GM18858 (cell line): ENCODE data around the gene ITGB1BP2.
"Not testable (repeated sequence)": the region's sequence is repeated elsewhere in the genome, so short reads cannot be mapped to it uniquely, and the experiment has no call there.

Experiments
- ATAC-seq: cut with Tn5 transposase; IDR thresholded peaks from one replicate; pipeline ENCODE4 v1.9.1; 2021; ENCODE audit not compliant: unreplicated experiment

The ITGB1BP2 gene

GRCh38 chrX:71301195-71301924 lies at the start of gene ITGB1BP2:
ITGB1BP2 (plus strand) TSS chrX:71301750; CDS start chrX:71301807, 57 bp downstream.
- no peak for ATAC-seq

- no peak for ATAC-seq
These were observed 49.3 kb upstream of the ITGB1BP2 start for GRCh38 chrX:71252221-71252620.

- ATAC-seq = no peak
These were observed 48.1 kb upstream of the ITGB1BP2 start for GRCh38 chrX:71253253-71254091.

GRCh38 chrX:71254092-71254963 lies 47.2 kb upstream of the ITGB1BP2 start, which contains the start of gene ZMYM3:
ZMYM3 (minus strand) TSS chrX:71254140; CDS start chrX:71253255, 885 bp downstream.
- ATAC-seq = peak; percentile 79

- ATAC-seq = no peak
These were observed 45.5 kb upstream of the ITGB1BP2 start for GRCh38 chrX:71256051-71256450.

GRCh38 chrX:71256856-71257255 lies 44.7 kb upstream of the ITGB1BP2 start:
- ATAC-seq = no peak

GRCh38 chrX:71268624-71269023 lies 32.9 kb upstream of the ITGB1BP2 start:
- not testable (repeated sequence) for ATAC-seq

- ATAC-seq = no peak
These were observed 31.7 kb upstream of the ITGB1BP2 start for GRCh38 chrX:71269801-71270395.

GRCh38 chrX:71272313-71272712 lies 29.2 kb upstream of the ITGB1BP2 start:
- not testable (repeated sequence) for ATAC-seq

GRCh38 chrX:71281300-71281699 lies 20.2 kb upstream of the ITGB1BP2 start:
- not testable (repeated sequence) for ATAC-seq

- ATAC-seq = peak; percentile 20
These were observed 18.8 kb upstream of the ITGB1BP2 start for GRCh38 chrX:71282514-71283402.

GRCh38 chrX:71283403-71284143 lies 18.0 kb upstream of the ITGB1BP2 start, which contains the start of gene NONO:
NONO (plus strand) TSS chrX:71283635; CDS start chrX:71290638, 7,003 bp downstream.
- ATAC-seq = peak; percentile 83

GRCh38 chrX:71285929-71286328 lies 15.6 kb upstream of the ITGB1BP2 start:
- no peak for ATAC-seq

GRCh38 chrX:71291381-71291780 lies 10.2 kb upstream of the ITGB1BP2 start:
- no peak for ATAC-seq

GRCh38 chrX:71292669-71293365 lies 8.7 kb upstream of the ITGB1BP2 start:
- ATAC-seq = no peak

- no peak for ATAC-seq
These were observed 4.7 kb upstream of the ITGB1BP2 start for GRCh38 chrX:71296806-71297205.

GRCh38 chrX:71298119-71298518 lies 3.4 kb upstream of the ITGB1BP2 start:
- ATAC-seq = no peak

- ATAC-seq = not testable (repeated sequence)
These were observed 1.5 kb upstream of the ITGB1BP2 start for GRCh38 chrX:71300064-71300463.
